ENCODE results near the gene VGLL1.

The VGLL1 gene

GRCh38 chrX:136525738-136526606 lies 6.0 kb upstream of the VGLL1 start:
- Histone ChIP-seq H3K9ac (ENCODE audit: low read depth, low read length) (no peak overlapping the region), H3K4me3 (ENCODE audit: low read length) (no peak overlapping the region), H3K36me3 (ENCODE audit: insufficient read depth, low read length) (no peaks in the 10 kb centered on the region), H3K4me1 (ENCODE audit: insufficient read depth, low read length) (no peaks in the 10 kb centered on the region), H3K27me3 (ENCODE audit: insufficient read depth, low read length) (no peaks in the 10 kb centered on the region), H3K9me3 (ENCODE audit: insufficient read depth, low read depth, low read length) (no peaks in the 10 kb centered on the region), H3K27ac (ENCODE audit: low read depth, low read length) (no peak overlapping the region)
- WGBS = 89% methylated on average over 2 of the region's 2 CpGs

- H3K9me3 ChIP-seq (ENCODE audit: insufficient read depth, low read depth, low read length) = no peaks in the 10 kb centered on the region
- H3K36me3 ChIP-seq (ENCODE audit: insufficient read depth, low read length) = no peaks in the 10 kb centered on the region
- H3K9ac ChIP-seq (ENCODE audit: low read depth, low read length) = no peak overlapping the region
- WGBS = 89% methylated on average over 7 of the region's 8 CpGs
- no peaks in the 10 kb centered on the region for H3K4me1 ChIP-seq (ENCODE audit: insufficient read depth, low read length)
- no peak overlapping the region for H3K4me3 ChIP-seq (ENCODE audit: low read length)
- no peak overlapping the region for H3K27ac ChIP-seq (ENCODE audit: low read depth, low read length)
- no peaks in the 10 kb centered on the region for H3K27me3 ChIP-seq (ENCODE audit: insufficient read depth, low read length)
Observed at GRCh38 chrX:136528645-136529315, 3.2 kb upstream of the VGLL1 start.

GRCh38 chrX:136529795-136530194 lies 2.2 kb upstream of the VGLL1 start:
- H3K4me3 ChIP-seq (ENCODE audit: low read length) = no peak overlapping the region
- no peaks in the 10 kb centered on the region for H3K36me3 ChIP-seq (ENCODE audit: insufficient read depth, low read length)
- no peaks in the 10 kb centered on the region for H3K27me3 ChIP-seq (ENCODE audit: insufficient read depth, low read length)
- no peak overlapping the region for H3K9ac ChIP-seq (ENCODE audit: low read depth, low read length)
- H3K4me1 ChIP-seq (ENCODE audit: insufficient read depth, low read length) = no peaks in the 10 kb centered on the region
- no peak overlapping the region for H3K27ac ChIP-seq (ENCODE audit: low read depth, low read length)
- H3K9me3 ChIP-seq (ENCODE audit: insufficient read depth, low read depth, low read length) = no peaks in the 10 kb centered on the region
- 67% methylated on average over 2 of the region's 2 CpGs for WGBS

- 100% methylated on average over 2 of the region's 2 CpGs for WGBS
- Histone ChIP-seq H3K9me3 (ENCODE audit: insufficient read depth, low read depth, low read length) (no peaks in the 10 kb centered on the region), H3K9ac (ENCODE audit: low read depth, low read length) (no peak overlapping the region), H3K27me3 (ENCODE audit: insufficient read depth, low read length) (no peaks in the 10 kb centered on the region), H3K4me3 (ENCODE audit: low read length) (no peak overlapping the region), H3K36me3 (ENCODE audit: insufficient read depth, low read length) (no peaks in the 10 kb centered on the region), H3K4me1 (ENCODE audit: insufficient read depth, low read length) (no peaks in the 10 kb centered on the region), H3K27ac (ENCODE audit: low read depth, low read length) (no peak overlapping the region)
Observed at GRCh38 chrX:136534131-136534530, 2.1 kb downstream of the VGLL1 start.

GRCh38 chrX:136538811-136539210 lies 6.8 kb downstream of the VGLL1 start:
- Histone ChIP-seq H3K27me3 (ENCODE audit: insufficient read depth, low read length) (no peaks in the 10 kb centered on the region), H3K9ac (ENCODE audit: low read depth, low read length) (no peak overlapping the region), H3K27ac (ENCODE audit: low read depth, low read length) (no peak overlapping the region), H3K4me1 (ENCODE audit: insufficient read depth, low read length) (no peaks in the 10 kb centered on the region), H3K9me3 (ENCODE audit: insufficient read depth, low read depth, low read length) (no peaks in the 10 kb centered on the region), H3K4me3 (ENCODE audit: low read length) (no peak overlapping the region), H3K36me3 (ENCODE audit: insufficient read depth, low read length) (no peaks in the 10 kb centered on the region)
- WGBS = 98% methylated on average over 2 of the region's 2 CpGs

GRCh38 chrX:136540226-136540625 lies 8.2 kb downstream of the VGLL1 start:
- H3K9me3 ChIP-seq (ENCODE audit: insufficient read depth, low read depth, low read length) = no peaks in the 10 kb centered on the region
- WGBS = 91% methylated on average over 5 of the region's 5 CpGs
- H3K36me3 ChIP-seq (ENCODE audit: insufficient read depth, low read length) = no peaks in the 10 kb centered on the region
- no peak overlapping the region for H3K27ac ChIP-seq (ENCODE audit: low read depth, low read length)
- no peaks in the 10 kb centered on the region for H3K4me1 ChIP-seq (ENCODE audit: insufficient read depth, low read length)
- no peaks in the 10 kb centered on the region for H3K27me3 ChIP-seq (ENCODE audit: insufficient read depth, low read length)
- H3K9ac ChIP-seq (ENCODE audit: low read depth, low read length) = no peak overlapping the region
- H3K4me3 ChIP-seq (ENCODE audit: low read length) = no peak overlapping the region

- Histone ChIP-seq H3K27ac (ENCODE audit: low read depth, low read length) (no peak overlapping the region), H3K9ac (ENCODE audit: low read depth, low read length) (no peak overlapping the region), H3K4me3 (ENCODE audit: low read length) (no peak overlapping the region), H3K4me1 (ENCODE audit: insufficient read depth, low read length) (no peaks in the 10 kb centered on the region), H3K27me3 (ENCODE audit: insufficient read depth, low read length) (no peaks in the 10 kb centered on the region), H3K36me3 (ENCODE audit: insufficient read depth, low read length) (no peaks in the 10 kb centered on the region), H3K9me3 (ENCODE audit: insufficient read depth, low read depth, low read length) (no peaks in the 10 kb centered on the region)
- 86% methylated on average over 3 of the region's 3 CpGs for WGBS
Observed at GRCh38 chrX:136541294-136541693, 9.3 kb downstream of the VGLL1 start.

- no peak overlapping the region for H3K9ac ChIP-seq (ENCODE audit: low read depth, low read length)
- no peaks in the 10 kb centered on the region for H3K36me3 ChIP-seq (ENCODE audit: insufficient read depth, low read length)
- H3K4me1 ChIP-seq (ENCODE audit: insufficient read depth, low read length) = no peaks in the 10 kb centered on the region
- WGBS = 87% methylated on average over 6 of the region's 7 CpGs
- H3K27me3 ChIP-seq (ENCODE audit: insufficient read depth, low read length) = no peaks in the 10 kb centered on the region
- no peaks in the 10 kb centered on the region for H3K9me3 ChIP-seq (ENCODE audit: insufficient read depth, low read depth, low read length)
- no peak overlapping the region for H3K27ac ChIP-seq (ENCODE audit: low read depth, low read length)
- H3K4me3 ChIP-seq (ENCODE audit: low read length) = no peak overlapping the region
Observed at GRCh38 chrX:136542281-136542680, 10.3 kb downstream of the VGLL1 start.

GRCh38 chrX:136546371-136546781 lies 14.4 kb downstream of the VGLL1 start:
- no peaks in the 10 kb centered on the region for H3K36me3 ChIP-seq (ENCODE audit: insufficient read depth, low read length)
- 98% methylated on average over 3 of the region's 3 CpGs for WGBS
- H3K27me3 ChIP-seq (ENCODE audit: insufficient read depth, low read length) = no peaks in the 10 kb centered on the region
- no peaks in the 10 kb centered on the region for H3K9me3 ChIP-seq (ENCODE audit: insufficient read depth, low read depth, low read length)
- H3K27ac ChIP-seq (ENCODE audit: low read depth, low read length) = no peak overlapping the region
- H3K4me1 ChIP-seq (ENCODE audit: insufficient read depth, low read length) = no peaks in the 10 kb centered on the region
- no peak overlapping the region for H3K9ac ChIP-seq (ENCODE audit: low read depth, low read length)
- H3K4me3 ChIP-seq (ENCODE audit: low read length) = no peak overlapping the region

- H3K9me3 ChIP-seq (ENCODE audit: insufficient read depth, low read depth, low read length) = no peaks in the 10 kb centered on the region
- no peak overlapping the region for H3K4me3 ChIP-seq (ENCODE audit: low read length)
- no peak overlapping the region for H3K9ac ChIP-seq (ENCODE audit: low read depth, low read length)
- no peaks in the 10 kb centered on the region for H3K36me3 ChIP-seq (ENCODE audit: insufficient read depth, low read length)
- no peaks in the 10 kb centered on the region for H3K4me1 ChIP-seq (ENCODE audit: insufficient read depth, low read length)
- H3K27ac ChIP-seq (ENCODE audit: low read depth, low read length) = no peak overlapping the region
- H3K27me3 ChIP-seq (ENCODE audit: insufficient read depth, low read length) = no peaks in the 10 kb centered on the region
- 92% methylated on average over 5 of the region's 5 CpGs for WGBS
Observed at GRCh38 chrX:136549226-136549625, 17.2 kb downstream of the VGLL1 start.

- H3K27me3 ChIP-seq (ENCODE audit: insufficient read depth, low read length) = no peaks in the 10 kb centered on the region
- H3K9ac ChIP-seq (ENCODE audit: low read depth, low read length) = no peak overlapping the region
- H3K27ac ChIP-seq (ENCODE audit: low read depth, low read length) = no peak overlapping the region
- H3K4me1 ChIP-seq (ENCODE audit: insufficient read depth, low read length) = no peaks in the 10 kb centered on the region
- no CpG with 5 or more reads among the region's 1 CpG for WGBS
- H3K9me3 ChIP-seq (ENCODE audit: insufficient read depth, low read depth, low read length) = no peaks in the 10 kb centered on the region
- H3K36me3 ChIP-seq (ENCODE audit: insufficient read depth, low read length) = no peaks in the 10 kb centered on the region
- H3K4me3 ChIP-seq (ENCODE audit: low read length) = no peak overlapping the region
Observed at GRCh38 chrX:136551410-136551809, 19.4 kb downstream of the VGLL1 start.

All from HUES64 (cell line).